PFSK-1 (cell line): ENCODE results near the gene CNN2.

ENCODE experiments used
- FOXP2 ChIP-seq: optimal IDR thresholded peaks from 2 replicates; pipeline ENCODE3; 2011; ENCODE audit warnings: borderline replicate concordance, control low read depth, inconsistent platforms; ENCODE audit not compliant: insufficient read depth; ENCODE audit errors: extremely low read length, extremely low read depth
- POLR2AphosphoS5 ChIP-seq: IDR thresholded peaks from 2 replicates; pipeline ENCODE4 v1.6.1; 2012; ENCODE audit warnings: low read depth, mild to moderate bottlenecking, control low read depth, low read length, moderate library complexity
- SIN3A ChIP-seq: IDR thresholded peaks from 2 replicates; pipeline ENCODE4 v1.6.1; 2012; ENCODE audit warnings: mild to moderate bottlenecking, low read length, moderate library complexity, borderline replicate concordance; ENCODE audit not compliant: insufficient read depth
- TAF1 ChIP-seq: IDR thresholded peaks from 2 replicates; pipeline ENCODE4 v1.6.1; 2012; ENCODE audit warnings: low read length, control low read depth, borderline replicate concordance; ENCODE audit not compliant: insufficient read depth
- TF ChIP-seq, protein P1 (sequence below), 2 experiments: IDR thresholded peaks; 2 replicates each; pipeline versions ENCODE4 v1.6.1 to v1.8.0; 2011 to 2012; ENCODE audit warnings: low read depth in 2 of 2, low read length in 2 of 2, control low read depth in 1 of 2, inconsistent platforms in 1 of 2, mild to moderate bottlenecking in 1 of 2, moderate library complexity in 1 of 2; ENCODE audit not compliant: insufficient read depth in 1 of 2

CNN2 gene

GRCh38 chr19:1028062-1028926, 1.9 kb downstream of the CNN2 start:
- TF ChIP-seq, protein P1, sequence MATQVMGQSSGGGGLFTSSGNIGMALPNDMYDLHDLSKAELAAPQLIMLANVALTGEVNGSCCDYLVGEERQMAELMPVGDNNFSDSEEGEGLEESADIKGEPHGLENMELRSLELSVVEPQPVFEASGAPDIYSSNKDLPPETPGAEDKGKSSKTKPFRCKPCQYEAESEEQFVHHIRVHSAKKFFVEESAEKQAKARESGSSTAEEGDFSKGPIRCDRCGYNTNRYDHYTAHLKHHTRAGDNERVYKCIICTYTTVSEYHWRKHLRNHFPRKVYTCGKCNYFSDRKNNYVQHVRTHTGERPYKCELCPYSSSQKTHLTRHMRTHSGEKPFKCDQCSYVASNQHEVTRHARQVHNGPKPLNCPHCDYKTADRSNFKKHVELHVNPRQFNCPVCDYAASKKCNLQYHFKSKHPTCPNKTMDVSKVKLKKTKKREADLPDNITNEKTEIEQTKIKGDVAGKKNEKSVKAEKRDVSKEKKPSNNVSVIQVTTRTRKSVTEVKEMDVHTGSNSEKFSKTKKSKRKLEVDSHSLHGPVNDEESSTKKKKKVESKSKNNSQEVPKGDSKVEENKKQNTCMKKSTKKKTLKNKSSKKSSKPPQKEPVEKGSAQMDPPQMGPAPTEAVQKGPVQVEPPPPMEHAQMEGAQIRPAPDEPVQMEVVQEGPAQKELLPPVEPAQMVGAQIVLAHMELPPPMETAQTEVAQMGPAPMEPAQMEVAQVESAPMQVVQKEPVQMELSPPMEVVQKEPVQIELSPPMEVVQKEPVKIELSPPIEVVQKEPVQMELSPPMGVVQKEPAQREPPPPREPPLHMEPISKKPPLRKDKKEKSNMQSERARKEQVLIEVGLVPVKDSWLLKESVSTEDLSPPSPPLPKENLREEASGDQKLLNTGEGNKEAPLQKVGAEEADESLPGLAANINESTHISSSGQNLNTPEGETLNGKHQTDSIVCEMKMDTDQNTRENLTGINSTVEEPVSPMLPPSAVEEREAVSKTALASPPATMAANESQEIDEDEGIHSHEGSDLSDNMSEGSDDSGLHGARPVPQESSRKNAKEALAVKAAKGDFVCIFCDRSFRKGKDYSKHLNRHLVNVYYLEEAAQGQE (IDR thresholded peaks at IDR 0.05; ENCODE audit: insufficient read depth in 1 of 2, low read depth in 2 of 2, low read length in 2 of 2) = peak in 1 of 2 experiments; percentile 28; a peak in 1 of 4 replicates
- TF ChIP-seq SIN3A (peak; percentile 11; the same call in 1 of the 2 replicates), TAF1 (no peak), POLR2AphosphoS5 (no peak), FOXP2 (peak; percentile 75)

DNA sequence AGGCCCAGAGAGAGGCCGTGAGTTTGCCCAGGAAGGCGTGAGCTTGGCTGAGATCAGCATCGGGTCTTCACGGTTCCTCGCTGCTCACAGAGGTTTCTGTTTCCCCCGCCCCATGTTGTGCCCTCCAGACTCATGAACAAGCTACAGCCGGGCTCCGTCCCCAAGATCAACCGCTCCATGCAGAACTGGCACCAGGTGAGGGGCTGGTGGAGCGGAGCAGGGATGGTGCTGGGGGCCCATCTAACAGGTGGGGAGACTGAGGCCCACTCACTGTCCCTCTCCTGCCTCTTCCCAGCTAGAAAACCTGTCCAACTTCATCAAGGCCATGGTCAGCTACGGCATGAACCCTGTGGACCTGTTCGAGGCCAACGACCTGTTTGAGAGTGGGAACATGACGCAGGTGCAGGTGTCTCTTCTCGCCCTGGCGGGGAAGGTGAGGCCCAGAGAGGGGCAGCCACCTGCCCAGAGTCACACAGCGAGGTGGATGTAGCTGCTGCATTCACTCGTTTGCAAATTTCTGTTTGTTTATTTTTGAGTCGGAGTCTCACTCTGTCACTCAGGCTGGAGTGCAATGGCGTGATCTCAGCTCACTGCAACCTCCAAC, 6.0 kb downstream of the CNN2 start:
- TF ChIP-seq SIN3A = no peak
- TF ChIP-seq, protein P1 (IDR thresholded peaks at IDR 0.05; ENCODE audit: insufficient read depth in 1 of 2, low read depth in 2 of 2, low read length in 2 of 2) = no peak
- no peak for TF ChIP-seq FOXP2
- no peak for TF ChIP-seq POLR2AphosphoS5
- TF ChIP-seq TAF1 = no peak

- TF ChIP-seq POLR2AphosphoS5 = no peak
- TF ChIP-seq FOXP2 = no peak
- no peak for TF ChIP-seq TAF1
- TF ChIP-seq, protein P1 (IDR thresholded peaks at IDR 0.05; ENCODE audit: insufficient read depth in 1 of 2, low read depth in 2 of 2, low read length in 2 of 2) = no peak
- no peak for TF ChIP-seq SIN3A
Observed at GRCh38 chr19:1035998-1036621, 9.7 kb downstream of the CNN2 start.

DNA sequence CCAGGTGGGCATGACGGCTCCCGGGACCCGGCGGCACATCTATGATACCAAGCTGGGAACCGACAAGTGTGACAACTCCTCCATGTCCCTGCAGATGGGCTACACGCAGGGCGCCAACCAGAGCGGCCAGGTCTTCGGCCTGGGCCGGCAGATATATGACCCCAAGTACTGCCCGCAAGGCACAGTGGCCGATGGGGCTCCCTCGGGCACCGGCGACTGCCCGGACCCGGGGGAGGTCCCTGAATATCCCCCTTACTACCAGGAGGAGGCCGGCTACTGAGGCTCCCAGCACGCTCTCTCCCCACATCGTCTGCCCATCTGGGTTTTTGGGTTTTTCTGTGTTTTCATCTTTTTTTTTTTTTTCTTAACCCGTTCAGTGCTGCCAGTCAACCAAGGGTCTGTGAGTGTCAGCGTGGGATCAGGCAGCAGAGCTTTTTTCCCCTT, 11.2 kb downstream of the CNN2 start:
- TF ChIP-seq, protein P1 (IDR thresholded peaks at IDR 0.05; ENCODE audit: insufficient read depth in 1 of 2, low read depth in 2 of 2, low read length in 2 of 2) = no peak
- TF ChIP-seq TAF1 (no peak), FOXP2 (no peak), POLR2AphosphoS5 (no peak), SIN3A (no peak)
